ENCODE data around the gene CREB3L2. TPM values are rescaled to one million over a fixed set of nuclear protein-coding genes. Genes with fewer than 3 reads are reported as not detected.

Gene CREB3L2
- total and polyA plus RNA-seq, 2 of the 8 experiments (the other 6 are each of a cell fraction or from before 2014, with no cell fraction given) = 14.4 to 48.3 TPM

DNA sequence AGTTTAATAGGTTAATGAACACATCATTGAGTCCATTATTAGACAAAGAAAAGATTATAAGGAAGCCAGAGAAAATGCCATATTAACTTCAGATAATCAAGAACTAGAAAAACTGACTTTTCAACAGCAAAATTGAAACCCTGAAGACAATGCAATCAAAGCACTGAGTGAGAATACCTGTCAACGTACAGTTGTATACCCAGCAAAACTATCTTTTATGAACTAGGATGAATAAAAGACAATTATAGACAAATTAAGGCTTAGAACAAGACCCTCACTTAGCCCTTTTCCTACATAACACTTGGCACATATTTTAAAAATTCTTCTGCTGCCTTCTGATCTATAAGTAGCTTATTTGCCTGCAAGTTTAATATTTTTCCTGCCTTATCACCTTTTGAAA lies 136.1 kb downstream of the CREB3L2 start (continued):
- no peak for TF ChIP-seq RBBP5 (IDR thresholded peaks at IDR 0.05; ENCODE audit: borderline replicate concordance, low read depth, low read length)
- no peak for TF ChIP-seq SAP30 (IDR thresholded peaks at IDR 0.05; ENCODE audit: insufficient read depth, insufficient replicate concordance, low read length)
- no peak for TF ChIP-seq BCL11A (IDR thresholded peaks at IDR 0.05; ENCODE audit: low read depth in 2 of 2, low read length in 2 of 2)
- TF ChIP-seq JUND (IDR thresholded peaks at IDR 0.05; ENCODE audit: low read length) = no peak
- TF ChIP-seq POU5F1 (IDR thresholded peaks at IDR 0.05; ENCODE audit: low read depth, low read length) = no peak
- TF ChIP-seq RNF2 (IDR thresholded peaks at IDR 0.05; ENCODE audit: borderline replicate concordance, low read depth, low read length, missing control alignments, poor library complexity, severe bottlenecking) = no peak
